GM12878 (cell line): ENCODE data around the gene KRT10. TPM values are rescaled to one million over a fixed set of nuclear protein-coding genes. Genes with fewer than 3 reads are reported as not detected.

Experiments
- ATAC-seq: fragments of 200-7000 bp; cut with Tn5 transposase; 3 replicates; pipeline ENCODE4 v1.9.1; 2020; ENCODE audit warnings: mild to moderate bottlenecking, moderate library complexity
- BruUV-seq: library from RNA; stranded (reverse); fragments of 400-500 nt; replicated peaks from 2 replicates; lab custom pipeline; 2021; lab: Mats Ljungman, UMichigan
- CTCF ChIA-PET: fragments of 300-600 bp; sonication (Branson Sonifier 250); formaldehyde crosslinking; extraction: SDS; loops from one replicate; lab custom pipeline; 2021; ENCODE audit warnings: inconsistent platforms; lab: Yijun Ruan, JAX
- POLR2A ChIA-PET: fragments of 350-600 bp; formaldehyde crosslinking; extraction: SDS; loops from one replicate; lab custom pipeline; 2021; ENCODE audit warnings: inconsistent platforms; lab: Charles Lee
- RAD21 ChIA-PET: fragments of 300-600 bp; sonication (Branson Sonifier 250); formaldehyde crosslinking; loops from one replicate; lab custom pipeline; 2023; ENCODE audit warnings: antibody characterized with exemption; ENCODE audit not compliant: unreplicated experiment; lab: Charles Lee
- SMC1A ChIA-PET: fragments of 300-600 bp; sonication (Branson Sonifier 250); formaldehyde crosslinking; loops from one replicate; lab custom pipeline; 2023; ENCODE audit not compliant: unreplicated experiment, uncharacterized antibody; lab: Charles Lee
- DNase-seq: peaks from one replicate; pipeline ENCODE4 v3.0.0-alpha.2; 2011; ENCODE audit warnings: low read depth, low spot score
- FAIRE-seq: peaks from 3 replicates; lab custom pipeline; 2011; peaks lifted over from hg19 to GRCh38; lab: Jason Lieb, UNC
- H2AFZ ChIP-seq: 2 replicates; pipeline ENCODE4 v1.6.0; 2011; ENCODE audit warnings: low read depth, low read length, control low read depth; ENCODE audit not compliant: control insufficient read depth
- H3K27ac ChIP-seq: 2 replicates; pipeline ENCODE4 v1.5.1; 2011; ENCODE audit warnings: control low read depth; ENCODE audit not compliant: control insufficient read depth, insufficient read depth
- H3K27me3 ChIP-seq, 2 experiments: replicated peaks in 1 of 2; 2 replicates each; pipeline versions ENCODE4 v1.6.0 to v1.6.1; 2011; ENCODE audit warnings: low read length in 1 of 2; ENCODE audit not compliant: control insufficient read depth in 2 of 2, insufficient read depth in 2 of 2
- H3K36me3 ChIP-seq, 2 experiments: 2 replicates each; pipeline ENCODE4 v1.5.1; 2011; ENCODE audit warnings: low read length in 1 of 2; ENCODE audit not compliant: control insufficient read depth in 2 of 2, insufficient read depth in 2 of 2
- H3K4me1 ChIP-seq: 2 replicates; pipeline ENCODE4 v1.6.1; 2011; ENCODE audit warnings: mild to moderate bottlenecking, low read length, moderate library complexity, mixed read lengths; ENCODE audit not compliant: control insufficient read depth, insufficient read depth
- H3K4me2 ChIP-seq: 2 replicates; pipeline ENCODE4 v1.6.0; 2011; ENCODE audit warnings: control low read depth; ENCODE audit not compliant: control insufficient read depth, insufficient read depth
- H3K4me3 ChIP-seq: fragments of 200-600 bp; sonication (generic); 2 replicates; pipeline ENCODE4 v1.5.1; 2016
- H3K79me2 ChIP-seq: 2 replicates; pipeline ENCODE4 v1.6.0; 2011; ENCODE audit warnings: low read length; ENCODE audit not compliant: control insufficient read depth, insufficient read depth
- H3K9ac ChIP-seq: 2 replicates; pipeline ENCODE4 v1.8.0; 2011; ENCODE audit warnings: low read length, control low read depth, mixed read lengths; ENCODE audit not compliant: control insufficient read depth, insufficient read depth
- H3K9me3 ChIP-seq: replicated peaks from 3 replicates; pipeline ENCODE4 v1.5.1; 2011; ENCODE audit warnings: mild to moderate bottlenecking, low read length; ENCODE audit not compliant: control insufficient read depth, insufficient read depth
- H4K20me1 ChIP-seq: 2 replicates; pipeline ENCODE4 v1.6.0; 2011; ENCODE audit not compliant: control insufficient read depth, insufficient read depth
- ASH2L ChIP-seq: fragments of 300-600, 200-600 bp; sonication (generic); IDR thresholded peaks from 2 replicates; pipeline ENCODE4 v1.6.1; 2017; ENCODE audit warnings: low read depth, mild to moderate bottlenecking, borderline replicate concordance
- BHLHE40 ChIP-seq, 2 experiments: fragments of 450-650 bp in 1 of 2; IDR thresholded peaks; 2 replicates each; pipeline ENCODE4 v1.6.1; 2011 to 2017; ENCODE audit warnings: low read depth in 2 of 2, borderline replicate concordance in 1 of 2, improper control_type of control experiment in 1 of 2, low read length in 1 of 2, mild to moderate bottlenecking in 1 of 2
- BRCA1 ChIP-seq: IDR thresholded peaks from 2 replicates; pipeline ENCODE4 v1.6.1; 2011; ENCODE audit warnings: low read depth, low read length, improper control_type of control experiment
- CBFB ChIP-seq: IDR thresholded peaks from 2 replicates; pipeline ENCODE4 v1.6.1; 2016; ENCODE audit warnings: antibody characterized with exemption, low read depth
- CBX3 ChIP-seq: fragments of 200-600 bp; sonication (generic); IDR thresholded peaks from 2 replicates; pipeline ENCODE4 v1.6.1; 2016; ENCODE audit warnings: low read depth, borderline replicate concordance
- CBX5 ChIP-seq: sonication (generic); IDR thresholded peaks from 2 replicates; pipeline ENCODE4 v1.6.1; 2016; ENCODE audit warnings: low read depth, moderate library complexity, mild to moderate bottlenecking, inconsistent platforms
- CHD1 ChIP-seq: IDR thresholded peaks from 2 replicates; pipeline ENCODE4 v1.6.1; 2012; ENCODE audit warnings: low read depth, low read length, improper control_type of control experiment
- MEF2A ChIP-seq: IDR thresholded peaks from 2 replicates; pipeline ENCODE4 v1.6.1; 2011; ENCODE audit warnings: low read depth, mild to moderate bottlenecking, low read length, moderate library complexity; ENCODE audit not compliant: insufficient read depth
- NFXL1 ChIP-seq: fragments of 450-650 bp; IDR thresholded peaks from 2 replicates; pipeline ENCODE4 v1.6.1; 2017; ENCODE audit warnings: antibody characterized with exemption, mild to moderate bottlenecking, borderline replicate concordance
- PAX8 ChIP-seq: fragments of 450-650 bp; IDR thresholded peaks from 2 replicates; pipeline ENCODE4 v1.6.1; 2017; ENCODE audit warnings: mild to moderate bottlenecking, moderate library complexity
- SMAD5 ChIP-seq: IDR thresholded peaks from 2 replicates; pipeline ENCODE4 v1.6.1; 2016; ENCODE audit warnings: antibody characterized with exemption, low read depth
- TARDBP ChIP-seq: IDR thresholded peaks from 2 replicates; pipeline ENCODE4 v1.6.1; 2016; ENCODE audit warnings: borderline replicate concordance
- ZNF24 ChIP-seq: fragments of 450-650 bp; IDR thresholded peaks from 2 replicates; pipeline ENCODE4 v1.6.1; 2017; ENCODE audit warnings: antibody characterized with exemption, mild to moderate bottlenecking
- WGBS: methylation state at CpG from one replicate; pipeline ENCODE4 v1.1.6; 2016; ENCODE audit warnings: low lambda C conversion rate; ENCODE audit not compliant: insufficient replicate concordance, insufficient coverage; ENCODE audit errors: missing lambda C conversion rate; 5-methylcytosine and 5-hydroxymethylcytosine counted together
- in situ Hi-C: fragments of 300-500 bp; cut with MboI; formaldehyde crosslinking; loops from 9 replicates; pipeline ENCODE4 v1.14.3; 2018; ENCODE audit warnings: mixed read lengths
- intact Hi-C: fragments of 100-400 bp; cut with micrococcal nuclease; formaldehyde crosslinking; loops from one replicate; pipeline ENCODE4 v1.14.2; 2022; ENCODE audit not compliant: unreplicated experiment
- polyA plus RNA-seq, 11 experiments: library from polyadenylated mRNA; depleted of rRNA in 4 of 11; unstranded in 6 of 11; stranded (reverse) in 5 of 11; fragments of >200 nt; fragmentation: Nextera tagmentation in 4 of 11; fragmentation: Illumina TruSeq in 1 of 11; extraction: Ambion mirVana in 4 of 11; extraction: Trizol in 1 of 11; gene quantifications; 1 replicate in 1 of 11; 2 replicates in 10 of 11; pipeline versions ENCODE4 v1.2.1 to v1.2.3, GENCODE V29; 2011 to 2016; ENCODE audit warnings: inconsistent platforms in 2 of 11, missing spikeins in 2 of 11, low read depth in 1 of 11
- total RNA-seq, 4 experiments: library from RNA; depleted of rRNA in 3 of 4; stranded (reverse); fragments of >200 nt in 3 of 4; fragmentation: Illumina TruSeq in 1 of 4; extraction: Trizol in 1 of 4; gene quantifications; 2 replicates each; pipeline versions ENCODE4 v1.2.1 to v1.2.3, GENCODE V29; 2013 to 2021
- TF ChIP-seq, protein P1 (sequence below): fragments of 450-650 bp; formaldehyde crosslinking; IDR thresholded peaks from 2 replicates; pipeline ENCODE4 v1.4.0; 2022; ENCODE audit warnings: mild to moderate bottlenecking, moderate library complexity

Gene KRT10
- total and polyA plus RNA-seq, 10 of the 15 experiments (the other 5 are each of a cell fraction or from before 2014, with no cell fraction given), result 10.8 to 98.5 (median 23.9) TPM

DNA sequence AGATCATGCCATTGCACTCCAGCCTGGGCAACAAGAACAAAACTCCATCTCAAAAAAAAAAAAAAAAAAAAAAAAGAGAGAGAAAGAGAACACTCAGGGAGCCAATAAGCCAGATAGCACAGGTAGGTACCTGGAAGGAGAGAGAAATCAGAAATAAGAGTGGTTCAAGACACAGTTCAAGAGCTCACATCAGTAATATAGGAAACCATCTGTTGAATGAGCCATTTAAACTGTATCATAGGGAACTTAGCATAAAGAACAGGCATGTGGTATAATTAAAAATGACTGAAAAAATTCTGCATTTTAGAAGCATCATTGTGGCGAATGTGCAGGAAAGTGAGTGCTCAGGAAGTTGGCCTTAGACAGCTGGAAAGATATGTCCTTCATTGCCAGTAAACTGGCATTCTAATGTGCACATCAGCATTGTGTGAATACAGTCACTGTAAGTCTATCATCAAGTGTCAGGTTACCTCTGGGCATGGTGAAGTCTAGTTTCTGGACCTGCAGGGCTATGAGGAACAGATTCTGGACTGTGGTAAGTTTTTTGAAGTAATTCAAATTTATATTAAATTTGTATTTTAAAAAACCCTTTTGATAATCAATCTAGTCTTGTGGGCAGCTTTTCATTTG lies 24.2 kb upstream of the KRT10 start:
- Histone ChIP-seq H3K27ac (no peak overlapping the region), H3K9ac (no peak overlapping the region), H2AFZ (no peak overlapping the region), H3K4me1 (no peaks in the 10 kb centered on the region), H4K20me1 (no peaks in the 10 kb centered on the region), H3K79me2 (no peaks in the 10 kb centered on the region), H3K4me3 (no peak overlapping the region), H3K9me3 (no peaks in the 10 kb centered on the region), H3K4me2 (no peak overlapping the region), H3K27me3 (no peaks in the 10 kb centered on the region; a peak in 1 of 4 replicates), H3K36me3 (no peaks in the 10 kb centered on the region)
- FAIRE-seq, result no peak
- intact Hi-C loops, result no loop called here
- no peak for DNase-seq
- SMC1A ChIA-PET, result interaction anchor here (1.1 to 3.3 kb wide), 2 partner anchors 10 to 12 kb away, joined by 3 to 11 read pairs; no protein-coding TSS in a partner anchor
- no peak for ATAC-seq
- POLR2A ChIA-PET, result interaction anchor here (0.7 kb wide), 1 partner anchor 112 kb away, joined by 4 read pairs; no protein-coding TSS in a partner anchor
- no TSS peak for BruUV-seq
- RAD21 ChIA-PET, result no interaction called here
- in situ Hi-C loops, result no loop called here
- TF ChIP-seq MEF2A (no peak), TARDBP (no peak)
- CTCF ChIA-PET, result interaction anchor here (1.2 to 1.4 kb wide), 2 partner anchors 10 to 11 kb away, joined by 3 to 6 read pairs; no protein-coding TSS in a partner anchor
- 33% methylated on average over 1 of the region's 1 CpG for whole genome bisulfite sequencing

DNA sequence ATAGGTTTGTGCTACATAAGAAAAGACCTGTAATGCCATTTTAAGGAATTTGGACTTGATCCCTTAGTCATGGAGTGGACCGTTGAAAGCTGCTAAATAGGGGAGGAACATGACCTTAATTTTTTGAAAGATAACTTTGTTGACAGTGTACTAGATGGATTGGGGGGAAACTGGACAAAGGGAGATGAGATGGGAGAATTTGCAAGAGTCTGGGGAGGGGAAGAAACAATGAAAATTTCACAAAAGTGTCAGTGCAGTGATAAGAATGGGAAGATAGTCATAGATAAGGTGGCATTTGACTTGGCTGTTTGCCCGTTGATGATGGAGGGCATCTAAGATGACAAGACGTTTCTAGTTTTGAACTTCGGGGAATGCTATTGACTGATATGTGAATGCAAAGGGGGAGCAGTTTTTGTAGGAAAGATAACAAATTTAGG lies 22.3 kb upstream of the KRT10 start:
- FAIRE-seq, result no peak

More for the DNA sequence above, 22.3 kb upstream of the KRT10 start:
- Histone ChIP-seq H3K27ac (no peak overlapping the region), H3K27me3 (no peaks in the 10 kb centered on the region), H3K9ac (no peak overlapping the region), H3K79me2 (no peaks in the 10 kb centered on the region), H3K9me3 (no peaks in the 10 kb centered on the region), H3K4me1 (no peaks in the 10 kb centered on the region), H3K4me2 (no peak overlapping the region), H4K20me1 (no peaks in the 10 kb centered on the region), H3K36me3 (no peaks in the 10 kb centered on the region), H3K4me3 (no peak overlapping the region), H2AFZ (no peak overlapping the region)
- POLR2A ChIA-PET, result no interaction called here
- in situ Hi-C loops (no loop called here), intact Hi-C loops (no loop called here)
- CTCF ChIA-PET, result no interaction called here
- WGBS, result 52% methylated on average over 4 of the region's 4 CpGs
- RAD21 ChIA-PET, result interaction anchor here (1.5 kb wide), 1 partner anchor 11 kb away, joined by 5 read pairs; no protein-coding TSS in a partner anchor
- SMC1A ChIA-PET, result interaction anchor here (1.4 kb wide), 1 partner anchor 35 kb away, joined by 3 read pairs; no protein-coding TSS in a partner anchor
- TF ChIP-seq TARDBP, result no peak
- TF ChIP-seq CBX3, result no peak
- no peak for TF ChIP-seq SMAD5
- no peak for TF ChIP-seq CBX5
- no peak for TF ChIP-seq CBFB
- TF ChIP-seq BHLHE40 (IDR thresholded peaks at IDR 0.05; ENCODE audit: borderline replicate concordance in 1 of 2, low read depth in 2 of 2, low read length in 1 of 2), result no peak
- no peak for TF ChIP-seq PAX8
- TF ChIP-seq, protein P1, sequence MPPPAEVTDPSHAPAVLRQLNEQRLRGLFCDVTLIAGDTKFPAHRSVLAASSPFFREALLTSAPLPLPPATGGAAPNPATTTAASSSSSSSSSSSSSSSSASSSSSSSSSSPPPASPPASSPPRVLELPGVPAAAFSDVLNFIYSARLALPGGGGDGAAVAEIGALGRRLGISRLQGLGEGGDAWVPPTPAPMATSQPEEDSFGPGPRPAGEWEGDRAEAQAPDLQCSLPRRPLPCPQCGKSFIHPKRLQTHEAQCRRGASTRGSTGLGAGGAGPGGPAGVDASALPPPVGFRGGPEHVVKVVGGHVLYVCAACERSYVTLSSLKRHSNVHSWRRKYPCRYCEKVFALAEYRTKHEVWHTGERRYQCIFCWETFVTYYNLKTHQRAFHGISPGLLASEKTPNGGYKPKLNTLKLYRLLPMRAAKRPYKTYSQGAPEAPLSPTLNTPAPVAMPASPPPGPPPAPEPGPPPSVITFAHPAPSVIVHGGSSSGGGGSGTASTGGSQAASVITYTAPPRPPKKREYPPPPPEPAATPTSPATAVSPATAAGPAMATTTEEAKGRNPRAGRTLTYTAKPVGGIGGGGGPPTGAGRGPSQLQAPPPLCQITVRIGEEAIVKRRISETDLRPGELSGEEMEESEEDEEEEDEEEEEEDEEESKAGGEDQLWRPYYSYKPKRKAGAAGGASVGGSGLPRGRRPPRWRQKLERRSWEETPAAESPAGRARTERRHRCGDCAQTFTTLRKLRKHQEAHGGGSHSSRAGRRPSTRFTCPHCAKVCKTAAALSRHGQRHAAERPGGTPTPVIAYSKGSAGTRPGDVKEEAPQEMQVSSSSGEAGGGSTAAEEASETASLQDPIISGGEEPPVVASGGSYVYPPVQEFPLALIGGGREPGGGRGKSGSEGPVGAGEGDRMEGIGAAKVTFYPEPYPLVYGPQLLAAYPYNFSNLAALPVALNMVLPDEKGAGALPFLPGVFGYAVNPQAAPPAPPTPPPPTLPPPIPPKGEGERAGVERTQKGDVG (CRISPR knock-in tag), result no peak
- TF ChIP-seq BRCA1, result no peak
- TF ChIP-seq NFXL1, result no peak
- TF ChIP-seq ASH2L, result no peak
- no peak for TF ChIP-seq CHD1
- TF ChIP-seq ZNF24, result no peak
- ATAC-seq (no peak), DNase-seq (no peak)
- no TSS peak for BruUV-seq
